GM18907 (cell line): ENCODE results near the gene LLGL2.
A peak's percentile ranks its signal among the peaks of the same experiment; 100 is the strongest.

ENCODE experiments used
- ATAC-seq: cut with Tn5 transposase; IDR thresholded peaks from one replicate; pipeline ENCODE4 v1.9.1; 2021; ENCODE audit warnings: mild to moderate bottlenecking, moderate library complexity; ENCODE audit not compliant: unreplicated experiment

Gene LLGL2

DNA sequence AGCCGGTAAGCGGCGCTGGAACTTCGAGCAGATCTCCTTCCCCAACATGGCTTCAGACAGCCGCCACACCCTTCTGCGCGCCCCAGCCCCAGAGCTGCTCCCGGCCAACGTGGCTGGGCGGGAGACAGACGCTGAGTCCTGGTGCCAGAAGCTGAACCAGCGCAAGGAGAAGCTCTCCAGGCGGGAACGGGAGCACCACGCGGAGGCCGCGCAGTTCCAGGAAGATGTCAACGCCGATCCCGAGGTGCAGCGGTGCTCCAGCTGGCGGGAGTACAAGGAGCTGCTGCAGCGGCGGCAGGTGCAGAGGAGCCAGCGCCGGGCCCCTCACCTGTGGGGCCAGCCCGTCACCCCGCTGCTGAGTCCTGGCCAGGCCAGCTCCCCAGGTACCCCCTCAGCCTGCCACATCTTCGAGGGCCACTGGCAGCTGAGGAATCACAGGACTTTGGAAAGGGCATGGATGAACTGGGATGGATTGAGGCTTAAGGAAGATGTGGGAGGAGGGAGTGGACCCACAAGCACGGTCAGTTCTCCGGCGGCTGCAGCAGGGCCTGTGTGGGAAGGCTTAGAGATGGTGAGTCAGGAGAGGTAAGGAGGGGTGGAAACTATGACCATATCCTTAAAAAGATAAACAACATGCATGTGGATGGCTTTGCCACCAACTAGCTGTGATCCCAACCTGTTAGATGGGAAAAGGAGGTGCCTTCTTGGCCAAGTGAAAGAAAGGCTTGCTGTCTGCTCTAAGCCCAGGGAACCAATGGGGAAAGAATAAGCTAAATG is 3.4 kb upstream of the LLGL2 start:
- no peak for ATAC-seq

DNA sequence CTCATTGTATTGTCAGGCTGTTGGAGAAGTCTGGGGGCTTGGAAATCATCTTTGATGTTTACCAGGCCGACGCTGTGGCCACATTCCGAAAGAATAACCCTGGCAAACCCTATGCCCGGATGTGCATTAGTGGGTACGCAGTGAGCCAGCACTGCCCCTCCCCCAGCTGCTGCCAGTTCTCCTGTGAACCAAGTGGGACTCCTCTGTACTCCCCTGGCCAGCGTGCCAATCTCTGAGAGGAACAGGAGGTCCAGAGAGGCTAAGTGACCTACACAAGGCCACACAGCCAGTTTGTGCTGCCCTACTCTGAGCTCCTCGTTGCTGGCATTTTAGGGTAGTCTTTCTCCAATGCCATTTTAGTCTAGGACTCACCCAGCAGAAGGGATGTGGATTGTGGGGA is 1.9 kb upstream of the LLGL2 start:
- ATAC-seq = no peak

DNA sequence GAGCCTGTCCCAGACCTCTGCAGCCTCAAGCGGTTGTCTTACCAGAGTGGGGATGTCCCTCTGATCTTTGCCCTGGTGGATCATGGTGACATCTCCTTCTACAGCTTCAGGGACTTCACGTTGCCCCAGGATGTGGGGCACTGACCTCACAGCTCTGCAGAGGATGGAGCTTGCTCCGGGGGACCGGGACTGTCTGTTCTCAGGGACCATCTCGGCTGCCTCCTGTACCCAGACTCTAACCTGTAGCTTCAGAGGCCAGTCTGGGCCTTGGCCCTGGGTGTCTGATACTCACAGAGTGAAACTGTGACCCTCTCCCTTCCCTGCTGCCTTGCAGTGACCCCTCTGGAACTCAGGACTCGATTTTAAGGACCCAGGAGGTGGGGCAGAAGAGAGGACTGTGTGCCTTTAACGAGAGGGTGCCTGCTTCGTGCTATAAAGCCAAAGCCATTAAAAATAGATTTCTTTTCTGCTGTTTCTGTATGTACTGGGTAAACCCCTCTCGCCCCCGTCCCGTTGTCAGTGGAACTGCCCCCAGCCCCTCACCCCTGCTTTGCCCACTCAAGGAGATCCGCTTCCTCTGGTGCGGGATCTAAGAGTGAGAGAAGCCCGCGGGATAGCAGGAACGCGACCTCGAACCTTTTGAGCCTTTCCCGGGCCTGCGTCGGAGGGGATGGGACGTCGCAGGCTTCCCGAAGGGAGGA is 1.1 kb upstream of the LLGL2 start:
- ATAC-seq = no peak

DNA sequence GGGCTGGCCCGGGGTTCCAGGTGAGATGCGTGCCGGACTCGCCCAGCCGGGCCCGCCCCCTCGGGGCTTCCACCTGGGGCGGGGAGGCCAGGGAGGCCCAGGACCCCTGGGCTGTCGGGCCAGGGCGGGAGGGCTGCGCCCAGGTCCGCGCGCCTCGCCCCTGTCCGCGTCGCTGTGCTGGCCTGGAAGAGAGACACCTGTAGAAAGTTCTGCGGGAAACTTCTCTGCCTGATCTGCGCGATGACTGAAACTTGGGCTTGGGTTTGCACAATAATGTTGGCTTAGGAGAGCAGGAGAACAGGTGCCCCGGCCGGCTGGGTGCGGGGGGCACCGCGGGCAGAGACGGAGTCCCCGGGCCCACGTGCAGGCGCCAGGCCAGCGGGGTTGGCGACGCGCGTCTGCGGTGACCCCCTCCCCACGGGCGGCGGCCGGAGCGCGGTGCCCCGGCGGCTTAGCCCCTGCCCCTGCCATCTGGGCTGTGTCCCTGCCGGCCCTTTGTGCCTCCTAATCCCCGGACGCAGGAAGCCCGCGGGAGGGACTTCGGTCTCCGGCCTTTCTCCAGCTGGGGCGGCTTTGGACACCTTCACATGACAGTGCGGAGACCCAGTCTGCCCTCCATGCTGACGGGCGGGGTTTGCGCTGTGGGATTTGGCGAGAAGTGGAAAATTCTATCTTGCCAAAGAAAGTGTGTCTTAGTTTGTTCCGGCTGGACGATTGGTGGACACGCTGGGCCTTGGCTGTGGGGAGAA is 483 bp downstream of the LLGL2 start:
- ATAC-seq = peak; percentile 28

DNA sequence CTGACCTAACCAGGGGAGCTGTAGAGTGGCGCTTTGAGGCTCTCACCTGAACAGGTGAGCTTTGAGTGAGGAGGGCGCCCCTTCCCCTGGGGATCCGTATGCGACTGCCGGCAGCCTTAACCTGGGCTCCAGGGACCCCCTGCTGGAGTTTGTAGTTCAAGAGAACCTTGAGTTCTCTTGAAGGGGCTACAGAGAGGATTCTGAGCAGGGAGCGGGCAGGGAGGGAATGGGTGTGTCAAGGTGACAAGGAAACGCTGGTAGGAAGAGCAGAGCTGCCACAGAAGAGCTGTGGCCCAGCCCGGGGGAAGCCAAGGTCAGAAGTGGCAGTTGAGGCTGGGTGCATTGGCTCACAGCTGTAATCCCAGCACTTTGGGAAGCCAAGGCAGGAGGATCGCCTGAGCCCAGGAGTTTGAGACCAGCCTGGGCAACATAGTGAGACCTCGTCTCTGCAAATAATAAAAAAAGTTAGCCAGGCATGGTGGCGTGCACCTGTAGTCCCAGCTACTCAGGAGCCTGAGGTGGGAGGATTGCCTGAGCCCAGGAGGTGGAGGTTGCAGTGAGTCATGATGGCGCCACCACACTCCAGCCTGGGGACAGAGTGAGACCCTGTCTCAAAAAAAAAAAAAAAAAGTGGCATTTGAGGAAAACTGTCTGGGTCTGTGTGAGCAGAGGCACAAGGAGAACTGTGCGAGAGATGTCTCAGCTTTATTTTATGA is 1.2 kb downstream of the LLGL2 start:
- no peak for ATAC-seq

DNA sequence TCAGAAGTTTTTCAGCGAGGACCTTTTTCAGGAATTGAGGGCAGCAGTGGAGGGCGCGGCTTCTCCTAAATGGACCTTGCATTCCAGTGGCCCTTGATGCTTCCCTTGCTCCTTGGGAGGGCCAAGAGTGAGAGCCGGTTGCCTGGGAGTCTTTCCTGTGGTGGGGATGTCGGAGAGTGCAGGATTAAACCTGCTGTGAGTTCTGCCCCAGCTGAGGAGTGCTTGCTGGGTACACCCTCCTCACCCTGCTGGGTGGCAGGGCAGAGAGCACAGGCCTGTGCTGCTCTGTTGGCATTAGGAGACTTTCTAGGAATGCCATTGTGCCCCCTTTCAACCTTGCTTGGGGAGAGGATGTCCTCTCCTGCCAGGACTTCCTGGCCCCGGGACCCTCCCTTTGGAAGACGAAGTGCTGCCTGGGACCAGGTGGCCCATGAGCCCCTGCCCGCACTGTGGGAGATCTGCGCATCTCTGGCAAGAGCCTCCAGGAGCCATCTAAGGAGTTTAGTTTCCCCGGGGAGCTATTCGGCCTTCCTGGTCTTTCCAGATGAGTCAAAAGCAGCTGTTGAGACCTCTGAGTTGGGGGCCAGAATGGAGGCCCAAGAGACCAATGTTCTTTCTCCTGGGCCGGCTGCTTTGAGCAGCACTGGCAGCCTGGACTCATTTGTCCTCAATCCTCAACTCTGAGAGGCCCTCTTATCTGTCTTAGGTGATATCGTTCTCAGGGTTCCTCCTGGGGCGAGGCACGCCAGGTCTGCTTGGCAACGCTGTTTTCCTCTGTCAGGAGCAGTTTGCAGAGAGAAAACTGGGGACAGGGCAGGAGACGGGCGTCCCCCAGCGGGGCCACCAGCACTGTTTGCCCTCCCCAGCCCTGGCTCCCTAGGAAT is 5.6 kb downstream of the LLGL2 start:
- no peak for ATAC-seq

DNA sequence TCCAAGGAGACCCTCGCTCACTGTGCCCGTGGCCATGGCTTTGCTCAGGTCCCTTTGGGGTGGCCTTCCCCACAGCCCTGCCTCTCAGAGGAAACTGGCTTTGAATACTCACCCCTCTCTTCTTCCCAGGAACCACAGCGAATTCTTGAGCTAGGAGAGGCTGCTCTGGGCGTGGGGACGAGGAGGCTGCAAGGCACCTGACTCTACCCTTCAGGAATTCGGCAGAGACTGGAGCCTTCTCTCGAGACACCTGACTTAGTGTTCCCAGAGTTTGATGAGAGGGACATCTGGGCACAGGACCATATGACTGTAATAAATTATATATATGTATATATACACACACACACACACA is 6.2 kb downstream of the LLGL2 start:
- ATAC-seq = no peak

DNA sequence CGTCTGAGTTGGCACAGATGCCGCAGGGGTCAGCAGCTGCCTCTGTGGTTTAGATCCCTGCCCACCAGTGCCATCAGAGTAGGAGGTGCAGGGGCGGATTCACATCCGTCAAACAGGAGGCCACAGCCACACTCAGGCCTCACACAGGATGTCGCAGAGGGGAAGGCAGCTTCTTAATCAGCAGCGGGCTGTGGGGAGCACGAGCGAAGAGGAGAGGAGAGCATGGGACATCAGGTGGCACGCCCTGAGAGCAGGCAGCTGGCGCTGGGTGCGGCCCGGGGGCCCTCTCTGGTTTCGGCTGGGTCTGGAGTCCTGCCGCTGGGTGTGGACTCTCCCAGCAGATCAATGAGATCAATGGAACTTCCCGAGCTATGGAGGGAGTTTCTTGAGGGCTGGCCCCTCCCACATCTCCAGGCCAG is 9.6 kb downstream of the LLGL2 start:
- no peak for ATAC-seq

DNA sequence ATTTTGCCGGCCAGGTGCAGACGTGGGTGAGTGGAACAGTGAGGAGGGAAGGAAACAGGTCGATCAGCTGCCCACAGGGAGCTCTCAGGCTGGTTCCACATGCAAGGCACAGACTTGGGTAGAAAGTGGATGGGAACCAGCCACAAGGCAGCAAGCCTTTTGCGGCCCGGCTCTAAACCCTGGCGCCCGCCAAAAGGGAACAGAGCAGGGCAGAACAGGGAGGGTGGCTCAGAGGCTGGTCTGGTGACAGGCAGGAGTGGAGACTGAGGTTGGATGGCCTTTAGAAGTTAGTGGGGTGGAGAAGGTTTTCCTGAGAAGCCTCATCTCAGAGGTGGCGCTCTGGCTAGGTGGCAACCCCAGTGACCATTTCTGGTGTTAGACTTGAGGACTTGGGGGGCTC is 10.4 kb downstream of the LLGL2 start:
- ATAC-seq = no peak

DNA sequence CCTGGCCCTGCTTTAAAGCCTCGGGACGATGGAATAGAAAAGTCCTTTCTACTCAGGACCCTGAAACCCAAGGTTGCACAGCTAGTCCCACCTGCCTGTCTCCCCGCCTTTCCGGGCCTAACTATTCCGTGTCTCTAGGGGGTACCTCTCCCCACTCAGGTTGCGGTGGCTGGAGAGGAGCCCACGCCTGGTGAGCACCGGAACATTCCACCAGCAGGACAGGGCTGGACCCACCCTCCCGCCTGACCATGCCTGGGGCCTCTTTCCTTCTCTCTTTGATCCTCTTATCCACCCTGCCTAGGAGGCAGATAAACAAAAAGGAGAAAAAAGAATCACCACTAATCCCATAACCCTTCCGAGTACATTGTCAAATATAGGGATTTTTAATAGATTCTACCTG is 10.9 kb downstream of the LLGL2 start:
- no peak for ATAC-seq

DNA sequence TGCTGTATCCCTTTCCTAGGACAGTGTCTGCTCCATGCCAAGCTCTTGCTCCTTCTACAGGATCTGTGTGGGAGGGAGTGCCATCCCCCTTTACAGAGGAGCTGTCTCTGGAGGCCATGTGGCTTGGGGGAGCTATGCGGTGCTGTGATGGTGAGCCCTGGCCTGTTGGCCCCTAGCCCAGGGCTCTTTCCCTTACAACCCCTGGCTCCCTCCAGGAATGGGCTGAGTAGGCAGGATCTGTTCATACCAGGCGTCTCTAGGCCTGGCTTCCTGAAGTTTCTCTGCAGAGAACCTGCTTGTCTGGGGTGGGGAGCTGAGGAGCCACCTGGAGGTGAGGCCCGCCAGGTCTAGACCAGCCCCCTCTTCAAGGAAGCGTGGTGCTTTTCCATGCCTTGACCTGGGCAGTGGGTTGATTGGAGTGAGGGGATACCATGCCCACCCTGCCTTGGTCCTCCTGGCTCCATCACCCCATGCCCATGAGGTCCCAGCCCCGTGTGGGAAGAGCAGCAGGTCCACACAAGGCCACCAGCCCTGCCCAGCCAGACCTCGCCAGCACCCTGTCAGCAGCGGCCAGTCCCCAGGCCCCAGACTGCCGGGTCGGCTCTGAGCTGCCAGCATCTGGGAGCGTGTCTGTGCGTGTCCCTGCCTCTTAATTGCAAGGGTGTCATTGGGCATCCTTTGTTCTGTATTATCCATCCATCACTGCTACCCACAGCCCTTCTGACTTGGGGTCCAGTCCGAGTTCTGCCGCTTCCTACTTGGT is 14.7 kb downstream of the LLGL2 start:
- no peak for ATAC-seq

DNA sequence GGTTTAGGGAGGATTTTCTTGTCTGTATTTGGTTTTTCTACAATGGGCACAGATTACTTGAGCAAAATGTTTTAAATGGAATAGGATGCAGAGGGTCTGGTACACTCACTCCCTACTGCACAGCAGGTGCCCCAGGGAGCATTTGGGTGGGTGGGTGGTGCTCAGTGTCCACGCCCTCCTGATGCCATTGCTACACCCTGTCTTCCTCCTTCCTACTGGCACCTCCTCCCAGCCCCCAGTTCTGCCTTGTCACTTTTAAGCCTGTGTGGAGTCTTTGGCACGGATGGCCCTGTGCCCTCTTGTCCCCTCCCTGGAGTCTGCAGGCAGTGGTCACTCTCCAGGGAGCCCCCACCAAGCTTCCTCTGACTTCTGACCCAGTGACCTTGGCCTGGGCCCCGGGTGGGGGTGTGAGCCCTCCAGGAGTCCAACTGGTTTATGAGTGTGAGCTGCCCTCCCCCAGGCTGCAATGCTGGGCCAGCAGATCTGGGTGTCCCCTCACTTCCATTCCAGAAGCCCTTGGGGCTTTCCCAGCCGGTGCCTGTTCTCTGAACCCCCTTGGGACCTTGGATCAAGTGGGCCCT is 15.5 kb downstream of the LLGL2 start:
- no peak for ATAC-seq

DNA sequence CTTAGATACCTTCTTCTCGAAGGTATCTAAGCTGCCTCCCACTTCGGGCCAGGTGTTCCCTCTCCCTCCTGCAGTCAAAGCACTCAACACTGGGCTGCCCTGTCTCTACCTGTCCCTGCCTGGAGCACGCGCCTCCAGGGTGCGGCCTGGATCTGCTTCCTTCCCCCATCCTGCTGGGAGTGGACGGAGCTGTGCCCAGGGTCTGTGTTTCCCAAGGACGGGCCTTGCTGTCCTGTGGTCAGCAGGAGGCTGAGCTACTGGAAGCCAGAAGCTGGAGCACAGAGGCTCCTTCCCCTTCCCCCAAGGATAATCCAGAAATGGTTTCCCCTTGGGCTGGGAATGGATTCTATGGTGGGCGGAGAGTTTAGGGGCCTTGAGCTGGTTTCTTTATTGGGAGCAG is 16.7 kb downstream of the LLGL2 start:
- no peak for ATAC-seq

DNA sequence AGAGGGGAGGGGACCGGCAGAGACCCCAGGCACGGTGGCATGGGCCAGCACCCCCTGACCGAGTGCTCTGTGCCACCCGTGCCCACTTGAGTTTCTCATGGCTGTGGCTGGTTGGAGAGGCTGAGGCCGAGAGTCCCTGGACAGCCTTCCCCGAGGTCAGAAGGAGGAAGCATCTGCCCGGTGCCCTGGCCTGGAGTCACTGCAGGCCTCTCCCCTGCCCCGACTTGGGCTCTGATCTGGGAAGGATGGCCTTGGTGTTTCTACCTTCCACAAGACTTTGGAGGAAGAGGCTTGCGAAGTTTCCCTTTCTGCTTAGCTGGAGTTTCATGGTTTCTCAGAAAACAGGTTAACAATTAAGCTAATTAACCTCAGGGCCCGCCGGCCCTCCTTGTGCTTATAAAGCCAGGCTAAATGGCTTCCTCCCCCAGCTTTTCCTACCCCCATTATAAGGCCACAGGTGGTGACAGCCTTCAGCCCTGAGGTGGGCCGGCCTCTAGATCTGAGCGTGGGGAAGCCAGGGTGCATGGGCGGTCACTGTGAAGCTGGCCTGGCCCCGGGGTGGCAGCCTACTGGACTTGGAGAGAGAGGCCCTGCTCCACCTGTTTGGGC is 17.3 kb downstream of the LLGL2 start:
- ATAC-seq = no peak

DNA sequence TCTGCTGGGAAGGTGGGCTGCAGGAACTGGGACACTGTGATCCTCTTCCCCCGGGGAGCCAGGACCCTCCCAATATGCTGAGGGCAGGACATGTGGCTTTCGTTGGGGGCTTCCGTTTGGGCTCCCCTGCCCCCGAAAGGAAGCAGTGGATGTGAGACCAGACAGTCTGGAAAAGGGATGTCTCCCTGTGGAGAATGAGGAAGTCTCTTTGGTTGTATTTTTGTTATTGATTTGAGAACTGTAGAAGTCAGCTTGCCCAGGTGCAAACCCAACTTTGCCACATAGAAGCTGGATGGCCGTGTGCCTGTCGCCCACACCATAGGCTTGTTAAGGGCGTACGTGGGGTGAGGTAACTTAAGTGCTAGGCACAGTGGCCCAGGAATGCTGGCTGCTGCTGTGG is 18.8 kb downstream of the LLGL2 start:
- ATAC-seq = no peak

DNA sequence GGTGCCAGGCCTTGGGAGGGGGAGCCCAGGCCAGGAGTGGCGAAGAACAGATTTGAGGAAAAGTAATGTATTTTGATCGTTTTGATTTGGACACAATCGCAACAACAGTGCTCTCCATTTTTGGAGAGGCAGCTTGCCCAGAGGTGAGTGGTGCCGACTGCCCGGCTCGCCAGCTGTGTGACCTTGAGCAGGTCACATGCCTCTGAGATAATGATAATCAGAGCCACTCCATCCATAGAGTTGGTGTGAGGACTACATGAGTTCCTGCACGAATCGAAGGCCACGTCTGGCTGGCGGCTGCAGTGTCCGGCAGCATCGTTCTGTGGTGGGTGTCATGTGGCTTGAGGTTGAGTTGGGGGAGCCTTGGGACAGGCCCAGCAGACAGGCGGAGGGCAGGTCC is 20.7 kb downstream of the LLGL2 start:
- ATAC-seq = no peak

DNA sequence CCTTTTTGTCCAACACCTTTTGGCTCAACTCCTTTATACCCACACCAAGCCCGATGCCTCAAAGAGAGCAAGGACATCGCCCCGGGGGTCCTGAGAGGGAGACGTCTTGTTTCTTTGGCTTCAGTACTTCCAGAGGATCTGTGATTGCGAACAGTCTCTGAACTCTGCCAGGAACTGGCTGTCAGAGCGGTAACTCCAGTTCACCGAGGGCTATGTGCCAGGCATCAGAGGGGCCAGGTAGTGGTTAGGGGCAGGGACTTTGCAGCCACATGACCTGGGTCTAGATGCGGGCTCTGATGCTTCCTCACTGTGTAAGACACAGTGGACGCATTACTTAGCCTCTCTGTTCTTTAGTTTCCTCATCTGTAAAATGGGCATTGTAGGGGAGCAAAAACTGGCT is 21.6 kb downstream of the LLGL2 start:
- ATAC-seq = no peak

DNA sequence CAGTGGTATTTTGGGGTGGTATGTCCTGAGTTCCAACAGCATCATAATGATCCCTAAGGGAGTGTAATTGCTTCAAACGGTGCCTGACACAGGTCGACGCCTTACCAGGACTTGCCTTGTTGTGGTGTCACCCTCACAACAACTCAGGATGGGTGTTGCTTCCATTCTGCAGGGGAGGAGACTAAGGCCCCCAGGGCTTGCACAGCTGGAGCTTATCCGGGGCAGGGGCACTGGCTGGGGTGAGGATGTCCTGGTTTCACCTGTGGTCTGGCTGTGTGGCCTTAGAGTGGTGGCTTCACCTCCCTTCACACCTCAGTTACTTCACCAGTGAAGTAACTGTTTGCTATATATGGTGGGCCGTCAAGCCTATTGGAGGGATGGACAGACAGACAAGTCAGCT is 23.3 kb downstream of the LLGL2 start:
- no peak for ATAC-seq
